HG02763 (cell line): ENCODE measurements around the gene TOMM20.
A peak's percentile ranks its signal among the peaks of the same experiment; 100 is the strongest.
"Not testable (repeated sequence)": the region's sequence is repeated elsewhere in the genome, so short reads cannot be mapped to it uniquely, and the experiment has no call there.

ENCODE experiments used
- ATAC-seq: cut with Tn5 transposase; IDR thresholded peaks from one replicate; pipeline ENCODE4 v1.9.1; 2021; ENCODE audit warnings: mild to moderate bottlenecking, moderate library complexity; ENCODE audit not compliant: unreplicated experiment

TOMM20 gene

GRCh38 chr1:235128456-235129328 is at the start of gene TOMM20:
TOMM20 (minus strand) TSS chr1:235128837; CDS start chr1:235128715, 122 bp downstream.
- ATAC-seq: peak; percentile 95

GRCh38 chr1:235176486-235176885 is 47.8 kb upstream of the TOMM20 start:
- no peak for ATAC-seq

GRCh38 chr1:235169986-235170385 is 41.3 kb upstream of the TOMM20 start:
- no peak for ATAC-seq

- no peak for ATAC-seq
These were observed 39.7 kb upstream of the TOMM20 start for GRCh38 chr1:235168375-235168774.

GRCh38 chr1:235161685-235162327 is 33.2 kb upstream of the TOMM20 start:
- no peak for ATAC-seq

- peak; percentile 94 for ATAC-seq
These were observed 32.5 kb upstream of the TOMM20 start, which contains the start of gene RBM34 for GRCh38 chr1:235160957-235161684. RBM34 (minus strand) TSS chr1:235161250; CDS start chr1:235161226, 24 bp downstream.

- peak; percentile 27 for ATAC-seq
These were observed 31.8 kb upstream of the TOMM20 start for GRCh38 chr1:235160383-235160956.

- ATAC-seq: not testable (repeated sequence)
These were observed 31.3 kb upstream of the TOMM20 start for GRCh38 chr1:235159930-235160329.

GRCh38 chr1:235159284-235159683 is 30.6 kb upstream of the TOMM20 start:
- not testable (repeated sequence) for ATAC-seq

GRCh38 chr1:235158680-235159079 is 30.0 kb upstream of the TOMM20 start:
- no peak for ATAC-seq

GRCh38 chr1:235157150-235157549 is 28.5 kb upstream of the TOMM20 start:
- no peak for ATAC-seq

GRCh38 chr1:235156740-235157139 is 28.1 kb upstream of the TOMM20 start:
- no peak for ATAC-seq

- no peak for ATAC-seq
These were observed 27.6 kb upstream of the TOMM20 start for GRCh38 chr1:235156265-235156664.

- ATAC-seq: no peak
These were observed 23.6 kb upstream of the TOMM20 start for GRCh38 chr1:235152235-235152634.

- ATAC-seq: no peak
These were observed 22.4 kb upstream of the TOMM20 start for GRCh38 chr1:235151033-235151432.

GRCh38 chr1:235149824-235150223 is 21.2 kb upstream of the TOMM20 start:
- ATAC-seq: no peak

GRCh38 chr1:235147269-235147668 is 18.6 kb upstream of the TOMM20 start:
- ATAC-seq: no peak

GRCh38 chr1:235145639-235146038 is 17.0 kb upstream of the TOMM20 start:
- ATAC-seq: no peak

- no peak for ATAC-seq
These were observed 14.4 kb upstream of the TOMM20 start for GRCh38 chr1:235142991-235143390.

- no peak for ATAC-seq
These were observed 10.7 kb upstream of the TOMM20 start for GRCh38 chr1:235139315-235139714.

- no peak for ATAC-seq
These were observed 10.2 kb upstream of the TOMM20 start for GRCh38 chr1:235138821-235139220.
